Stimulated activated CD8-positive, alpha-beta memory T cell treated with anti-CD3 and anti-CD28 coated beads, Interleukin-7, amount 100 ng/mL, for 1 hour (primary cell): ENCODE data around the gene PRDX5.

Source experiments
- DNase-seq, 2 donors: peaks; one replicate each; pipeline ENCODE4 v3.0.0-alpha.2; 2020; ENCODE audit warnings: low read depth in 2 of 2

Gene PRDX5

GRCh38 chr11:64324692-64325469, 7.0 kb downstream of the PRDX5 start:
- no peak for DNase-seq

GRCh38 chr11:64327375-64327774, 9.5 kb downstream of the PRDX5 start:
- no peak for DNase-seq

- no peak for DNase-seq
Measured at GRCh38 chr11:64327993-64328392, 10.1 kb downstream of the PRDX5 start.

GRCh38 chr11:64330888-64331287, 13.0 kb downstream of the PRDX5 start:
- no peak for DNase-seq

GRCh38 chr11:64331569-64332371, 13.8 kb downstream of the PRDX5 start:
- DNase-seq, result peak; percentile 37 to 43

GRCh38 chr11:64333556-64333955, 15.6 kb downstream of the PRDX5 start:
- no peak for DNase-seq

GRCh38 chr11:64334764-64335735, 17.1 kb downstream of the PRDX5 start:
- DNase-seq, result no peak

- DNase-seq, result no peak
Measured at GRCh38 chr11:64337538-64338249, 19.8 kb downstream of the PRDX5 start.

- DNase-seq, result no peak
Measured at GRCh38 chr11:64338716-64339115, 20.8 kb downstream of the PRDX5 start.

GRCh38 chr11:64339286-64339685, 21.4 kb downstream of the PRDX5 start:
- DNase-seq, result no peak

GRCh38 chr11:64339754-64340408, 22.0 kb downstream of the PRDX5 start, which contains the start of gene CCDC88B:
CCDC88B (plus strand) TSS chr11:64340204; CDS start chr11:64340267, 63 bp downstream.
- DNase-seq, result peak; percentile 63 to 74

GRCh38 chr11:64340671-64341335, 22.9 kb downstream of the PRDX5 start:
- DNase-seq, result peak; percentile 68 to 71

- DNase-seq, result no peak
Measured at GRCh38 chr11:64341429-64341828, 23.5 kb downstream of the PRDX5 start.

GRCh38 chr11:64341851-64342791, 24.2 kb downstream of the PRDX5 start:
- peak; percentile 69 to 78 for DNase-seq

- no peak for DNase-seq
Measured at GRCh38 chr11:64342869-64343745, 25.2 kb downstream of the PRDX5 start.

GRCh38 chr11:64343767-64344559, 26.0 kb downstream of the PRDX5 start:
- DNase-seq, result no peak

- no peak for DNase-seq
Measured at GRCh38 chr11:64344787-64345186, 26.9 kb downstream of the PRDX5 start.
